Vagina (tissue), 2 donors: ENCODE data around the gene ACAD10. TPM values are rescaled to one million over a fixed set of nuclear protein-coding genes. Genes with fewer than 3 reads are reported as not detected.

ENCODE experiments used
- DNase-seq, 2 donors: peaks; one replicate each; pipeline ENCODE4 v3.0.0-alpha.2; 2017; ENCODE audit errors: extremely low spot score in 2 of 2
- H3K27ac ChIP-seq: fragments of 200-600 bp; sonication (generic); one replicate; pipeline ENCODE4 v1.5.1; 2019
- H3K27me3 ChIP-seq: fragments of 200-600 bp; sonication (generic); one replicate; pipeline ENCODE4 v1.5.1; 2019
- H3K36me3 ChIP-seq, 2 donors: fragments of 200-600 bp; sonication (generic); one replicate each; pipeline ENCODE4 v1.5.1; 2017 to 2019
- H3K4me1 ChIP-seq: fragments of 200-600 bp; sonication (generic); one replicate; pipeline ENCODE4 v1.5.1; 2019
- H3K4me3 ChIP-seq, 2 donors: fragments of 200-600 bp; sonication (generic); 1 replicate in 1 of 2; 2 replicates in 1 of 2; pipeline ENCODE4 v1.5.1; 2016 to 2019
- H3K9me3 ChIP-seq: fragments of 200-600 bp; sonication (generic); one replicate; pipeline ENCODE4 v1.5.1; 2019
- CTCF ChIP-seq, 3 experiments: fragments of 450-650 bp in 2 of 3; fragments of 200-600 bp in 1 of 3; sonication (generic) in 1 of 3; IDR thresholded peaks; one replicate each; pipeline ENCODE4 v1.5.1; 2017 to 2019; ENCODE audit warnings: antibody characterized with exemption in 3 of 3, mild to moderate bottlenecking in 2 of 3, moderate library complexity in 2 of 3
- POLR2A ChIP-seq, 2 donors: fragments of 450-650 bp; IDR thresholded peaks; one replicate each; pipeline ENCODE4 v1.6.1; 2017; ENCODE audit warnings: antibody characterized with exemption in 2 of 2, mild to moderate bottlenecking in 2 of 2, moderate library complexity in 2 of 2
- POLR2AphosphoS5 ChIP-seq, 2 donors: sonication (generic); formaldehyde crosslinking; IDR thresholded peaks; one replicate each; pipeline ENCODE4 v1.9.0; 2017; ENCODE audit warnings: antibody characterized with exemption in 2 of 2, mild to moderate bottlenecking in 2 of 2, low read depth in 1 of 2; ENCODE audit not compliant: insufficient read depth in 1 of 2
- intact Hi-C: fragments of 100-400 bp; cut with DNase I; formaldehyde crosslinking; loops from one replicate; pipeline ENCODE4 v1.15.1; 2023
- total RNA-seq: library from RNA; depleted of rRNA; stranded (reverse); fragments of >200 nt; gene quantifications from one replicate; pipeline ENCODE4 v1.2.3, GENCODE V29; 2016

Gene ACAD10
- total RNA-seq, 1 donor from 2014 or later, result 26.5 TPM

GRCh38 chr12:111687255-111687654 lies 1.4 kb downstream of the ACAD10 start:
- Histone ChIP-seq H3K27ac (no peak overlapping the region), H3K36me3 (no peaks in the 10 kb centered on the region), H3K27me3 (no peaks in the 10 kb centered on the region), H3K4me1 (peaks cover 36% of the 10 kb centered on the region), H3K4me3 (no peak overlapping the region), H3K9me3 (no peaks in the 10 kb centered on the region)
- TF ChIP-seq POLR2A (IDR thresholded peaks at IDR 0.05), result no peak
- TF ChIP-seq CTCF (IDR thresholded peaks at IDR 0.05), result no peak
- TF ChIP-seq POLR2AphosphoS5 (IDR thresholded peaks at IDR 0.05; ENCODE audit: insufficient read depth in 1 of 2, low read depth in 1 of 2), result no peak
- no peak for DNase-seq
- intact Hi-C loops, result loop anchor here (10.0 kb wide), 1 partner anchor 292 kb away; no protein-coding TSS in a partner anchor

- Histone ChIP-seq H3K27me3 (no peaks in the 10 kb centered on the region), H3K9me3 (no peaks in the 10 kb centered on the region), H3K4me3 (no peak overlapping the region), H3K4me1 (peaks cover 36% of the 10 kb centered on the region), H3K36me3 (peaks cover 0 to 3% of the 10 kb centered on the region in 2 donors), H3K27ac (no peak overlapping the region)
- intact Hi-C loops, result loop anchor here (10.0 kb wide), 1 partner anchor 293 kb away; no protein-coding TSS in a partner anchor
- TF ChIP-seq POLR2A (IDR thresholded peaks at IDR 0.05) (no peak), POLR2AphosphoS5 (IDR thresholded peaks at IDR 0.05; ENCODE audit: insufficient read depth in 1 of 2, low read depth in 1 of 2) (no peak), CTCF (IDR thresholded peaks at IDR 0.05) (no peak)
- DNase-seq, result no peak
Measured at GRCh38 chr12:111687952-111688351, 2.1 kb downstream of the ACAD10 start.

GRCh38 chr12:111691262-111691661 lies 5.4 kb downstream of the ACAD10 start:
- no peaks in the 10 kb centered on the region for H3K9me3 ChIP-seq
- peaks cover 11% of the 10 kb centered on the region for H3K4me1 ChIP-seq
- no peak for DNase-seq
- intact Hi-C loops, result no loop called here
- H3K36me3 ChIP-seq, result peaks cover 0 to 32% of the 10 kb centered on the region in 2 donors
- no peak overlapping the region for H3K4me3 ChIP-seq
- no peaks in the 10 kb centered on the region for H3K27me3 ChIP-seq
- H3K27ac ChIP-seq, result no peak overlapping the region
- no peak for TF ChIP-seq POLR2A (IDR thresholded peaks at IDR 0.05)
- TF ChIP-seq POLR2AphosphoS5 (IDR thresholded peaks at IDR 0.05; ENCODE audit: insufficient read depth in 1 of 2, low read depth in 1 of 2), result no peak
- TF ChIP-seq CTCF (IDR thresholded peaks at IDR 0.05), result no peak

- H3K27me3 ChIP-seq, result no peaks in the 10 kb centered on the region
- DNase-seq, result no peak
- H3K27ac ChIP-seq, result no peak overlapping the region
- H3K36me3 ChIP-seq, result peaks cover 0 to 32% of the 10 kb centered on the region in 2 donors
- no peak overlapping the region for H3K4me3 ChIP-seq
- intact Hi-C loops, result no loop called here
- no peaks in the 10 kb centered on the region for H3K4me1 ChIP-seq
- no peak for TF ChIP-seq POLR2AphosphoS5 (IDR thresholded peaks at IDR 0.05; ENCODE audit: insufficient read depth in 1 of 2, low read depth in 1 of 2)
- no peak for TF ChIP-seq CTCF (IDR thresholded peaks at IDR 0.05)
- TF ChIP-seq POLR2A (IDR thresholded peaks at IDR 0.05), result no peak
- no peaks in the 10 kb centered on the region for H3K9me3 ChIP-seq
Measured at GRCh38 chr12:111692575-111693210, 6.8 kb downstream of the ACAD10 start.

- H3K4me1 ChIP-seq, result no peaks in the 10 kb centered on the region
- H3K27ac ChIP-seq, result no peak overlapping the region
- no peak overlapping the region for H3K4me3 ChIP-seq
- no peaks in the 10 kb centered on the region for H3K27me3 ChIP-seq
- H3K36me3 ChIP-seq, result peaks cover 0 to 36% of the 10 kb centered on the region in 2 donors
- intact Hi-C loops, result no loop called here
- DNase-seq, result no peak
- H3K9me3 ChIP-seq, result no peaks in the 10 kb centered on the region
- TF ChIP-seq CTCF (IDR thresholded peaks at IDR 0.05), result no peak
- no peak for TF ChIP-seq POLR2AphosphoS5 (IDR thresholded peaks at IDR 0.05; ENCODE audit: insufficient read depth in 1 of 2, low read depth in 1 of 2)
- TF ChIP-seq POLR2A (IDR thresholded peaks at IDR 0.05), result no peak
Measured at GRCh38 chr12:111693818-111694217, 8.0 kb downstream of the ACAD10 start.
